Suprapubic skin (tissue), 4 donors: Measurements from ENCODE around the gene ZNF304. TPM values are rescaled to one million over a fixed set of nuclear protein-coding genes. Genes with fewer than 3 reads are reported as not detected.
A peak's percentile ranks its signal among the peaks of the same experiment; 100 is the strongest.

Experiments used
- DNase-seq, 2 donors: peaks; one replicate each; pipeline ENCODE4 v3.0.0-alpha.2; 2019; ENCODE audit warnings: low spot score in 2 of 2
- H3K27ac ChIP-seq: fragments of 200-600 bp; sonication (generic); one replicate; pipeline ENCODE4 v1.5.1; 2019
- H3K27me3 ChIP-seq: fragments of 200-600 bp; sonication (generic); one replicate; pipeline ENCODE4 v1.5.1; 2019
- H3K36me3 ChIP-seq: fragments of 200-600 bp; sonication (generic); one replicate; pipeline ENCODE4 v1.5.1; 2019
- H3K4me1 ChIP-seq: fragments of 200-600 bp; sonication (generic); one replicate; pipeline ENCODE4 v1.5.1; 2019
- H3K4me3 ChIP-seq: fragments of 200-600 bp; sonication (generic); one replicate; pipeline ENCODE4 v1.5.1; 2019; ENCODE audit warnings: mild to moderate bottlenecking
- H3K9me3 ChIP-seq: fragments of 200-600 bp; sonication (generic); one replicate; pipeline ENCODE4 v1.5.1; 2019
- EP300 ChIP-seq: sonication (generic); formaldehyde crosslinking; IDR thresholded peaks from one replicate; pipeline ENCODE4 v1.6.1; 2017; ENCODE audit warnings: antibody characterized with exemption
- POLR2A ChIP-seq, 2 donors: fragments of 450-650 bp; IDR thresholded peaks; one replicate each; pipeline ENCODE4 v1.6.1; 2017; ENCODE audit warnings: antibody characterized with exemption in 2 of 2, mild to moderate bottlenecking in 2 of 2, moderate library complexity in 2 of 2
- POLR2AphosphoS5 ChIP-seq, 3 donors: sonication (generic); formaldehyde crosslinking; IDR thresholded peaks; one replicate each; pipeline ENCODE4 v1.6.1; 2017; ENCODE audit warnings: antibody characterized with exemption in 3 of 3
- WGBS: methylation state at CpG from one replicate; pipeline ENCODE4 v1.1.5; 2018; 5-methylcytosine and 5-hydroxymethylcytosine counted together
- total RNA-seq, 4 donors: library from RNA; depleted of rRNA; stranded (reverse); fragments of >200 nt; gene quantifications; one replicate each; pipeline ENCODE4 v1.1.0, GENCODE V29; 2016
- TF ChIP-seq, protein P1 (sequence below), 2 donors: fragments of 200-600 bp in 1 of 2; fragments of 450-650 bp in 1 of 2; sonication (generic) in 1 of 2; IDR thresholded peaks; one replicate each; pipeline ENCODE4 v1.5.1; 2016 to 2019; ENCODE audit warnings: antibody characterized with exemption in 2 of 2, mild to moderate bottlenecking in 1 of 2, moderate library complexity in 1 of 2

Gene ZNF304
- total RNA-seq = 10 to 100 TPM in 3 of 4 donors, 1 to 10 TPM in 1; 10.0 to 12.4 (median 11.3) TPM

DNA sequence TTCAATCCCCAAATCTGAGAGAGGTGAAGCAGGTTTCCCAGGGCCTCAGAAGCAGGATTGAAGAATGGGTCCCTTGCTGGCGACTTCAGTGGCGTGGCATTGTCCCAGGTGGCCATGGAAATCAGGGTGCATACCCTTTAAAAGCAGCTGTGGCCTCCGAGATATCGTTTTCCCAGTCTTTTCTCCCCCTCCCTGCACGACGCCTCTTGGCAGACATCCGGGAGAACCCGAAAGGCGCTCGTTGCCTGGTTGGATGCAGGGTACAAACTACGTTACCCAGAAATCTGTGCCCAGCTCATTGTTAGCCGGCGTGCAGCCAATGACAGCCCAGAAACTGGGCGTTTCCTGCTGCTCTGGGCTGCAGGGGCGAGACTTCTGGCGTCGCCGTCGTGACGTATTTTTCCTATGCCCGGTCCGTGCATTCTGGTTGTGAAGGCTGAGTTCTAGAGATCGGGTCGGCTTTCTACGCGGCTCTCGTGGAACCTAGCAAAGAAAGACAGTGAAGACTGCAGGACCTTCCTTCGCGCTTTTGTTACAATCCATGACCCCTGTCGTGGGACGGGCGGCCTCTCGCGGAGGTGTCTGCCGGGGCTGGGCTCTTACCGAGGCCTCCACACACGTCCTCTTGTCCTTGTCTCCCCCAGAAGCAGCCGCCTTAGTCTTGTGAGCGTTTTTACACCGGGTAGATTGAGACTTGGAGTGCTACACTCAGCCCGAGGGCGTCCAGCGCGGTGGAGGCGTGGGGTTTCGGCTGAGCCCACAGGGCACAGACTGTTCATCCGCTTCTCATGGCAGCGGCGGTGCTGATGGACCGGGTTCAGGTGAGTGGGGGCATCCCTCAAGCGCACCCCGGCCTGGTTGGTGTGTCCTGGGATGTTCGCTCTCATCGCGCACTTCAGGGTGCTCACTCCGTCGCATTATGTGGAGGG lies at the start of gene ZNF304:
Gene ZNF304, plus strand, starts transcription at position 395 of the 929 bp plus-strand sequence. Its CDS starts 394 bp downstream, at position 789.
- TF ChIP-seq POLR2AphosphoS5 (IDR thresholded peaks at IDR 0.05) (peak in 2 of 3 donors; percentile 20 to 74), POLR2A (IDR thresholded peaks at IDR 0.05) (no peak)
- under 1% methylated on average over 41 of the region's 57 CpGs for WGBS
- H3K4me3 ChIP-seq = peak within 1 kb of the TSS; percentile 97
- H3K27ac ChIP-seq = peak within 1 kb of the TSS; percentile 88
- DNase-seq = peak; percentile 93 to 94
- H3K27me3 ChIP-seq = no peaks in the 10 kb centered on the region
- peaks cover 31% of the 10 kb centered on the region for H3K36me3 ChIP-seq
- H3K9me3 ChIP-seq = peaks cover under 1% of the 10 kb centered on the region
- peaks cover 23% of the 10 kb centered on the region for H3K4me1 ChIP-seq

DNA sequence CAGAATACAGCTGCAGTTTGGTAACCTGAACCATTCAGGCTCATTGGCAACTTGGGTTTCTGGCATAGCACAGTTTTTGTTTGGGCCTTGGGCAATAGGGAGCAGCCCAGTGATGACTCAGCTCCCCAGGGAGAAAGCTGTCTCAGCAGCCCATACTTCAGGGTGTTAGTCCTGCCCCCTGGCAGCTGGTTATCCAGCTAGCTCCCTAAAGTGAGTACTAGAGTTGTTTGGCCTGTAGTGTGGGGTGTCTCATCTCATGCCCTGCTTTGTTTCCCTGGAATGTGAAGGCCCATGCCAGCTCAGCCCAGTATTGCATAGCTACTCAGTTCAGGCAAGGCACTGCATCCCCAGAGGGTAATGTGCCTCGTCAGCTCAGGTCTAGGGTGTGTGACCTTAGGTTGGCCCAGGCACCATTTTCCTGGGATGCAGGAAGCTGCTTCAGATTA lies 49.0 kb upstream of the ZNF304 start:
- H3K4me3 ChIP-seq = no peak overlapping the region
- H3K36me3 ChIP-seq = peaks cover 17% of the 10 kb centered on the region
- no CpG with 5 or more reads among the region's 1 CpG for WGBS
- TF ChIP-seq POLR2AphosphoS5 (IDR thresholded peaks at IDR 0.05) (peak in 1 of 3 donors; percentile 78), EP300 (no peak)
- H3K9me3 ChIP-seq = no peaks in the 10 kb centered on the region
- H3K27ac ChIP-seq = peak overlapping the region; percentile 51
- DNase-seq = peak in 1 of 2 donors; percentile 64
- H3K4me1 ChIP-seq = peaks cover 29% of the 10 kb centered on the region
- no peaks in the 10 kb centered on the region for H3K27me3 ChIP-seq

DNA sequence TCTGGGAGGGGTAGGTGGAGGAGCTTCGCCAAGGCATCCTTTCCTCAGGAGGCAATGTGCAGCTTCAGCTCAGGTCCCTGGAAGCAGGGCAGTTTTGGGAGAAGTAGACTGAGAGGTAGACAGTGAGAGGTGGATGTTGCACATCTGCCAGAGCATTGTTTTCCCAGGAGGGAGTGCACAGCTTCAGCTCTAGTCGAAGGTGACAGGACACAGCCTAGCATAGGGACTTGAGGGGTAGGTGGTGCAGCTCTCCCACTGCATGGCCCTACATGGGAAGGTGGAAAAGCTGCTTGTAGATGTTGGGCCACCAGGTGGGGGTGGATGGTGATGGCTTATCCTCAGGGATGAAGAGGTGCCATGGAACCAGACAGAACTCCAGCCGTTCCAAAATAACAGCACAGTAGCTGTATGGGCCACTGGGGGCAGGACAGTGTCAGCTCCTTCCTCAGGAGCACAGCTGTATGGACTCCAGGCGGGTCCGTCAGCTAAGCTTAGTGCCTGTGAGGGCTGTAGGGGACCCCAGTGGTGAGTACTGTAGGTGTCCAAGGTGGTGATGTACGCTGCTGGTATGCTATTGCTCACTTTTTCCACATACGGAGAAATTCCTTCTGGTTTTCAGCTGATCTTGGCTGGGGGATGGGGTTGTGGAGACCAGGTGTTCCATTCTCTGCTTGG lies 48.2 kb upstream of the ZNF304 start:
- Histone ChIP-seq H3K9me3 (no peaks in the 10 kb centered on the region), H3K27me3 (no peaks in the 10 kb centered on the region), H3K27ac (peak overlapping the region; percentile 51), H3K4me1 (peaks cover 29% of the 10 kb centered on the region), H3K4me3 (no peak overlapping the region), H3K36me3 (peaks cover 17% of the 10 kb centered on the region)
- no peak for TF ChIP-seq POLR2AphosphoS5 (IDR thresholded peaks at IDR 0.05)
- TF ChIP-seq, protein P1, sequence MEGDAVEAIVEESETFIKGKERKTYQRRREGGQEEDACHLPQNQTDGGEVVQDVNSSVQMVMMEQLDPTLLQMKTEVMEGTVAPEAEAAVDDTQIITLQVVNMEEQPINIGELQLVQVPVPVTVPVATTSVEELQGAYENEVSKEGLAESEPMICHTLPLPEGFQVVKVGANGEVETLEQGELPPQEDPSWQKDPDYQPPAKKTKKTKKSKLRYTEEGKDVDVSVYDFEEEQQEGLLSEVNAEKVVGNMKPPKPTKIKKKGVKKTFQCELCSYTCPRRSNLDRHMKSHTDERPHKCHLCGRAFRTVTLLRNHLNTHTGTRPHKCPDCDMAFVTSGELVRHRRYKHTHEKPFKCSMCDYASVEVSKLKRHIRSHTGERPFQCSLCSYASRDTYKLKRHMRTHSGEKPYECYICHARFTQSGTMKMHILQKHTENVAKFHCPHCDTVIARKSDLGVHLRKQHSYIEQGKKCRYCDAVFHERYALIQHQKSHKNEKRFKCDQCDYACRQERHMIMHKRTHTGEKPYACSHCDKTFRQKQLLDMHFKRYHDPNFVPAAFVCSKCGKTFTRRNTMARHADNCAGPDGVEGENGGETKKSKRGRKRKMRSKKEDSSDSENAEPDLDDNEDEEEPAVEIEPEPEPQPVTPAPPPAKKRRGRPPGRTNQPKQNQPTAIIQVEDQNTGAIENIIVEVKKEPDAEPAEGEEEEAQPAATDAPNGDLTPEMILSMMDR (IDR thresholded peaks at IDR 0.05) = no peak
- no peak for TF ChIP-seq EP300
- TF ChIP-seq POLR2A (IDR thresholded peaks at IDR 0.05) = no peak
- WGBS = 85% methylated on average over 7 of the region's 7 CpGs
- no peak for DNase-seq

DNA sequence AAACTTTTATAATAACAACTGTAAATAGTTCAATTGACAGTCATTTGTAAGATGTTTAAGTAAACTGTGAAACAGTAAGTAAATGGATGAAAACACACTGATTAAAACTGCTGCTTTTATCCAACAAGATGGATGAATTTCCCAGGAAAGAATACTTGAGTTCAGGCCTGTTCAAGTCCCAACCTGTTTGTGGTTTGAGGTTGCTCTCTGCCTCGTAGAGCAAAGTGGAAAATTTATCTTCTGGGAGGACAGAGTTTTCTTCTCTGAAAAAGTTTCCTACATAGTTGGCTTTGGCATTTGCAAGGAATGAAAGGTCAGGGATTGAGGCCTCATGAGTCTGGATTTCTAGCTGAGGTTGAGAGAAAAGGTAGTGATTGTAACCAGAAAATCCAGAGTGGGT lies 46.0 kb upstream of the ZNF304 start:
- WGBS = 0% methylated on average over 1 of the region's 1 CpG
- no peak for DNase-seq
- TF ChIP-seq POLR2AphosphoS5 (IDR thresholded peaks at IDR 0.05) = no peak
- TF ChIP-seq, protein P1 (IDR thresholded peaks at IDR 0.05) = no peak
- Histone ChIP-seq H3K9me3 (no peaks in the 10 kb centered on the region), H3K27me3 (no peaks in the 10 kb centered on the region), H3K36me3 (peaks cover 8% of the 10 kb centered on the region), H3K4me3 (no peak overlapping the region), H3K27ac (no peak overlapping the region), H3K4me1 (peaks cover 29% of the 10 kb centered on the region)

DNA sequence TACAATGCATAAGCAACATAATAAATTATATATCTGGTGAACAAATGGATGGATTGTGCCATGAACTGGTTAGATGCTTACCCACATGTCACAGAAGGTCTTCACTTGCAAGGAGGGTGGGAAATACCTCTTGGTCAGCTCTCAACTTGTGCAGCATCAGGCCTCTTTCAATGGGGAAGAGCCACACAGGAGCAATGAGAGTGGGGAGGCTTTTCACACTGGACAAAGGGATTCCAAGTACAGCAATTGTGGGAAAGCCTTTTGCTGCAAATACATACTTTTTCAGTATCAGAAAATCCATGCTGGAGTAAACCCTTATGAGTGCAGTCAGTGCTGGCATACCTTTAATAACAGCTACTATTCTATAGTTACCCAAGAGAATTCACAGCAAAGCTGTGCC lies 42.6 kb upstream of the ZNF304 start:
- Histone ChIP-seq H3K4me1 (peaks cover 5% of the 10 kb centered on the region), H3K27me3 (no peaks in the 10 kb centered on the region), H3K27ac (no peak overlapping the region), H3K36me3 (peaks cover 4% of the 10 kb centered on the region), H3K4me3 (no peak overlapping the region), H3K9me3 (no peaks in the 10 kb centered on the region)
- TF ChIP-seq, protein P1 (IDR thresholded peaks at IDR 0.05) = no peak
- TF ChIP-seq POLR2AphosphoS5 (IDR thresholded peaks at IDR 0.05) = no peak
- TF ChIP-seq EP300 = no peak
- TF ChIP-seq POLR2A (IDR thresholded peaks at IDR 0.05) = no peak
- no peak for DNase-seq

DNA sequence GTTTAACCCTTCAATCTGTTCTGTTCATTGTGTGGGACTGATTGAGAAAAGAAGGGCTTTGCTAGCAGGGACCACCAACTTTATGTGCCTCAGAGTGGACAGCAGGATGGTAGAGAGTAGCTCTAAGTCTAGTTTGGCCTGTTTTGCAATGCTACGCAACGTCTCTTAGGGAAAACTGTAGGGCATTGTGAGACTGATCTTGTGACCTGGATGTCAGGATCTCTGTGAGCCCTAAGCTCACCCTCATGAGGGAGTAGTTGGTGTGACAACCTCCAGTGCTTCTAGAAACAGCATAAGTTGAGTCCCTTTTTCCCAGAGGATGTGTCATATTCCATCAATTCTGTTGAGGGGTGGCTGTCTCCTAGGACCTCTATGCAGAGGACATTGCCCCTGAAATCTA lies 40.3 kb upstream of the ZNF304 start:
- Histone ChIP-seq H3K4me3 (no peak overlapping the region), H3K27me3 (no peaks in the 10 kb centered on the region), H3K9me3 (no peaks in the 10 kb centered on the region), H3K36me3 (no peaks in the 10 kb centered on the region), H3K27ac (no peak overlapping the region), H3K4me1 (no peaks in the 10 kb centered on the region)
- 89% methylated on average over 2 of the region's 2 CpGs for WGBS
- DNase-seq = no peak
- TF ChIP-seq POLR2A (IDR thresholded peaks at IDR 0.05) (no peak), POLR2AphosphoS5 (IDR thresholded peaks at IDR 0.05) (no peak), EP300 (no peak)
- TF ChIP-seq, protein P1 (IDR thresholded peaks at IDR 0.05) = no peak
